Loucy (cell line): ENCODE data around the gene MCM3AP.
A peak's percentile ranks its signal among the peaks of the same experiment; 100 is the strongest.

ENCODE experiments used
- H2AFZ ChIP-seq: fragments of 200-600 bp; sonication (generic); 2 replicates; pipeline ENCODE4 v1.6.0; 2016; ENCODE audit warnings: antibody characterized with exemption, mild to moderate bottlenecking, low read length, moderate library complexity
- H3F3A ChIP-seq: fragments of 200-600 bp; 2 replicates; pipeline ENCODE4 v1.6.0; 2016; ENCODE audit warnings: antibody characterized with exemption, low read depth, mild to moderate bottlenecking
- H3K27me3 ChIP-seq: fragments of 200-600 bp; sonication (generic); 2 replicates; pipeline ENCODE4 v1.6.1; 2014; ENCODE audit warnings: low read length, mild to moderate bottlenecking; ENCODE audit not compliant: insufficient read depth, poor library complexity, severe bottlenecking
- H3K36me3 ChIP-seq: fragments of 200-600 bp; sonication (generic); 2 replicates; pipeline ENCODE4 v1.6.1; 2016; ENCODE audit warnings: low read length; ENCODE audit not compliant: insufficient read depth
- H3K4me1 ChIP-seq: fragments of 200-600 bp; sonication (generic); 2 replicates; pipeline ENCODE4 v1.5.1; 2014; ENCODE audit warnings: low read length, mild to moderate bottlenecking; ENCODE audit not compliant: insufficient read depth, poor library complexity, severe bottlenecking
- H3K4me2 ChIP-seq: fragments of 200-600 bp; sonication (generic); 2 replicates; pipeline ENCODE4 v1.6.0; 2014; ENCODE audit warnings: antibody characterized with exemption, low read length, low read depth, mild to moderate bottlenecking; ENCODE audit not compliant: poor library complexity, severe bottlenecking
- H3K4me3 ChIP-seq: fragments of 200-600 bp; sonication (generic); 2 replicates; pipeline ENCODE4 v1.5.1; 2014; ENCODE audit warnings: low read length, mild to moderate bottlenecking, mixed read lengths; ENCODE audit not compliant: poor library complexity, severe bottlenecking
- H3K79me2 ChIP-seq: fragments of 200-600 bp; sonication (generic); 2 replicates; pipeline ENCODE4 v1.6.1; 2014; ENCODE audit warnings: low read length; ENCODE audit not compliant: insufficient read depth
- H3K9ac ChIP-seq: fragments of 200-600 bp; sonication (generic); 2 replicates; pipeline ENCODE4 v1.6.0; 2014; ENCODE audit warnings: mild to moderate bottlenecking, low read depth, low read length, moderate library complexity; ENCODE audit not compliant: poor library complexity, severe bottlenecking
- H3K9me2 ChIP-seq: fragments of 200-600 bp; sonication (generic); replicated peaks from 2 replicates; pipeline ENCODE4 v1.6.1; 2016; ENCODE audit warnings: low read depth, low read length, mixed read lengths
- H3K9me3 ChIP-seq: fragments of 200-600 bp; sonication (generic); 2 replicates; pipeline ENCODE4 v1.6.1; 2014; ENCODE audit warnings: mild to moderate bottlenecking, antibody characterized with exemption, low read length, low read depth; ENCODE audit not compliant: insufficient read depth
- H4K20me1 ChIP-seq: fragments of 200-600 bp; sonication (generic); 2 replicates; pipeline ENCODE4 v1.6.0; 2014; ENCODE audit warnings: antibody characterized with exemption, low read length, mild to moderate bottlenecking; ENCODE audit not compliant: insufficient read depth, poor library complexity, severe bottlenecking
- EZH2phosphoT487 ChIP-seq: fragments of 200-600 bp; IDR thresholded peaks from 2 replicates; pipeline ENCODE4 v1.6.1; 2018; ENCODE audit warnings: antibody characterized with exemption, mild to moderate bottlenecking, moderate library complexity, borderline replicate concordance
- TF ChIP-seq, protein P1 (sequence below): fragments of 200-600 bp; sonication (generic); conservative IDR thresholded peaks from 2 replicates; pipeline ENCODE4 v1.5.1; 2014; ENCODE audit warnings: mild to moderate bottlenecking, antibody characterized with exemption, low read length

The MCM3AP gene

DNA sequence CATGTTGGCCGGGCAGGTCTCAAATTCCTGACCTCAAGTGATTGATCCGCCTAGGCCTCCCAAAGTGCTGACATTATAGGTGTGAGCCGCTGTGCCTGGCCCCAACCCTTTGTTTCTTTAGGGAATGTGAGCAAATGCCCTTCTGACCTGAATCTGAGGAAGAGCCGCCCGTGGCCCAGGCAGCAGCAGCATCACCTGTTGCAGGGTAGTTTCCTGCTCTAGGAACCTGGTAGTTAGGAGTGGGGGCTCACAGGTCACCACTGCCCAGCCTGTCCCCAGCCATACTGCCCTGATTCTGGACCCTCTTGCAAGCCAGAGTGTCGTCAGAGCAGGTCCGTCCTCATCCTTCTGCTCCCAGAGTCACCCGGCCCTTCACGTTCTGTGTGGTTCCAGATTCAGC, 13.8 kb upstream of the MCM3AP start:
- Histone ChIP-seq H3K4me2 (no peak overlapping the region), H2AFZ (no peak overlapping the region), H3K4me3 (no peak overlapping the region), H3K36me3 (peaks cover 34% of the 10 kb centered on the region; the same call in 1 of the 2 replicates), H3K79me2 (no peaks in the 10 kb centered on the region), H3K9me2 (no peaks in the 10 kb centered on the region), H3K9me3 (no peaks in the 10 kb centered on the region), H3F3A (no peaks in the 10 kb centered on the region), H3K4me1 (peaks cover 14% of the 10 kb centered on the region), H3K27me3 (no peaks in the 10 kb centered on the region), H4K20me1 (no peaks in the 10 kb centered on the region), H3K9ac (no peak overlapping the region)
- no peak for TF ChIP-seq EZH2phosphoT487
- TF ChIP-seq, protein P1, sequence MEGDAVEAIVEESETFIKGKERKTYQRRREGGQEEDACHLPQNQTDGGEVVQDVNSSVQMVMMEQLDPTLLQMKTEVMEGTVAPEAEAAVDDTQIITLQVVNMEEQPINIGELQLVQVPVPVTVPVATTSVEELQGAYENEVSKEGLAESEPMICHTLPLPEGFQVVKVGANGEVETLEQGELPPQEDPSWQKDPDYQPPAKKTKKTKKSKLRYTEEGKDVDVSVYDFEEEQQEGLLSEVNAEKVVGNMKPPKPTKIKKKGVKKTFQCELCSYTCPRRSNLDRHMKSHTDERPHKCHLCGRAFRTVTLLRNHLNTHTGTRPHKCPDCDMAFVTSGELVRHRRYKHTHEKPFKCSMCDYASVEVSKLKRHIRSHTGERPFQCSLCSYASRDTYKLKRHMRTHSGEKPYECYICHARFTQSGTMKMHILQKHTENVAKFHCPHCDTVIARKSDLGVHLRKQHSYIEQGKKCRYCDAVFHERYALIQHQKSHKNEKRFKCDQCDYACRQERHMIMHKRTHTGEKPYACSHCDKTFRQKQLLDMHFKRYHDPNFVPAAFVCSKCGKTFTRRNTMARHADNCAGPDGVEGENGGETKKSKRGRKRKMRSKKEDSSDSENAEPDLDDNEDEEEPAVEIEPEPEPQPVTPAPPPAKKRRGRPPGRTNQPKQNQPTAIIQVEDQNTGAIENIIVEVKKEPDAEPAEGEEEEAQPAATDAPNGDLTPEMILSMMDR = no peak

DNA sequence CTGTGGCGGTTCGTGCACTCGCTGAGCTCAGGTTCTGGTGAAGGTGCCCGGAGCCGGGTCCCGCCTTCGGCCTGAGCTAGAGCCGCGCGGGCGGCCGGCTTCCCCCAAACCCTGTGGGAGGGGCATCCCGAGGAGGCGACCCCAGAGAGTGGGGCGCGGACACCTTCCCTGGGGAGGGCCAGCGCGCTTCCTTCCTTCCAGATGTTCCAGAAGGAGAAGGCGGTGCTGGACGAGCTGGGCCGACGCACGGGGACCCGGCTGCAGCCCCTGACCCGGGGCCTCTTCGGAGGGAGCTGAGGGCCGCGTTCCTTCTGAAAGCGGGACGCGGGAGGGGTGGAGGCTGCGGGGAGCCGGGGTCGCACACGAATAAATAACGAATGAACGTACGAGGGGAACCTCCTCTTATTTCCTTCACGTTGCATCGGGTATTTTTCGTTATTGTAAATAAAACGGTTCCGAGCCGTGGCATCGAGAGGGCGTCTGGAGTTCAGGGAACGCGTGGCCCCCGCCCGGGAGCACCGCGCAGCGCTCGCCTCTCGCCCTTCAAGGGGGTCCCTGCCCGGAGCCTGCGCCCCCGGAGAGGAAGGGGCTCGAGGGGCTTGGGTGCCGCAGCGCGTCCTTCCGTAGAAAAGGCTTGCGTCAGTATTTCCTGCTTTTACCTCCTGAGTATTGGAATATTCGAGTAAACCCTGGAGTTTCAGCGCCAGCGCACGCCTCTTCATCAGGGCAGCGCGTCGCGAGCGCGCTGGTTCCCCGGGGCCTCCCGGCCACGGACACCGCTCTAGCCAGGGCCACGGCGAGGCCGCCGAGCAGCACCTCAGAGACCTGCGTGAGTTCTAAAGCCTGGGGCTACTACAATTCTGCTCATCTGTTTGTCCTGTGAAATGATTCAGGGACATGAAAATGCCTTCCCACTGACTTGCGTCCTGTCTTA, 12.2 kb upstream of the MCM3AP start:
- Histone ChIP-seq H3K36me3 (peaks cover 34% of the 10 kb centered on the region; the same call in 1 of the 2 replicates), H3F3A (no peaks in the 10 kb centered on the region), H2AFZ (no peak overlapping the region), H3K79me2 (no peaks in the 10 kb centered on the region), H4K20me1 (no peaks in the 10 kb centered on the region), H3K4me2 (no peak overlapping the region), H3K9me2 (no peaks in the 10 kb centered on the region), H3K9me3 (no peaks in the 10 kb centered on the region), H3K9ac (no peak overlapping the region), H3K4me3 (no peak overlapping the region), H3K27me3 (no peaks in the 10 kb centered on the region), H3K4me1 (peaks cover 14% of the 10 kb centered on the region)
- no peak for TF ChIP-seq EZH2phosphoT487
- TF ChIP-seq, protein P1 = no peak

DNA sequence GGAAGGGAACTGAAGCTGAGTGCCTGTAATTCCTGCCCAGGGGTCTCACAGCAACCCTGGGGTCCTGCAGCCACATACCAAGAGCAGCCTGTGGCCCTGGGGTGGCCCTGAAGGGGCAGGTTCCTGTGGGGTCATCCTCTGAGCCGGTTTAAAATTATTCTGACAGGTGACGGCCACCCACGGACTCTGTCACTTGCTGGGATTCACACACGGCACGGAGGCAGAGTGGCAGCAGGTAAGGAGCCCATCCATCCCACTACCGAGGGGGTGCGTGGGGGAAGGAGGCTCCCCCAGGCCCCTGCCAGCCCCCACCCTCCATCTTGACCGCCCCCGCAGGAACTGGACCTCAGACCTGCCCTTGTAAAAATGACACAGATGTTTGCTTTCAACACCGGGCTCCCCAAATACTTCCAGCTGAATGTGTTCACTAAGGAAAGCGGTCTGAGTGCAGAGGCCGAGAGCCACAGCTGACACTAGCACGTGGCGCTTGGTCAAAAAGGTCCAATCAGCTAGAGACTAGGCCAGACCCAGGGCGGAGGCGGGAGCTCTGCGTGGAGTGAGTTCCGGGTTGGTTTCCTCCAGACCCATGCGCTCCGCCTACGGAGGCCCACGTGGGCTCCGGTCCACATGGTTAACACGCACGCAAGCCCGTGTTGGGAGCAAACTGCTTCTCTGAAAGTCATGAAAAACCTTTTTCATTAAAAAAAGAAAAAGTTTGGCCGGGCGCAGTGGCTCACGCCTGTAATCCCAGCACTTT, 10.8 kb upstream of the MCM3AP start:
- Histone ChIP-seq H3K9me3 (no peaks in the 10 kb centered on the region), H3K9ac (peak overlapping the region; percentile 44), H2AFZ (no peak overlapping the region), H3K9me2 (no peaks in the 10 kb centered on the region), H3K36me3 (peaks cover 21% of the 10 kb centered on the region; the same call in 1 of the 2 replicates), H3K4me1 (peaks cover 19% of the 10 kb centered on the region), H3F3A (no peaks in the 10 kb centered on the region), H4K20me1 (no peaks in the 10 kb centered on the region), H3K27me3 (no peaks in the 10 kb centered on the region), H3K79me2 (no peaks in the 10 kb centered on the region), H3K4me2 (peak overlapping the region; percentile 48), H3K4me3 (peak overlapping the region; percentile 49)
- TF ChIP-seq EZH2phosphoT487 = no peak
- TF ChIP-seq, protein P1 = no peak
